HG03457 (cell line): ENCODE data around the gene SCLY.

ENCODE experiments used
- ATAC-seq: cut with Tn5 transposase; IDR thresholded peaks from one replicate; pipeline ENCODE4 v1.9.1; 2021; ENCODE audit warnings: moderate number of reproducible peaks; ENCODE audit not compliant: unreplicated experiment

Gene SCLY

DNA sequence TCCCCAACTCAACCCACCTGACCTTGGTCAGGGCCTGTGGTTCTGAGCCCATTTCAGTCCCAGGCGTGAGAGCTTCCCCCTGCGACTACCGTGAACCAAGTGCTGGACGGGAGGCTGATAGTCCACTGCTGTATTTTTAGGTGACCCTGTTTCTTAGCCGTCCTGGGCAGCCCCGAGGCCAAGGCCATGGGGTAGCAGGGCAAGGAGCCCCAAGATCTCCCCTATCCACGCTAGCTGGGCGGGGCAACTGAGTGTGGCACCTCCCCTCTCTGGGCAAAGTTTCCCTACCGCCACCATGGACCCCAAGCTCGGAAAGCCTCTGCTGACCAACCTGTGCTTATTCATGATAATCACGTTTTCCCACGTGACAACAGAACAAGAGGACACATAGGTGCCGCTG, 77.1 kb downstream of the SCLY start:
- ATAC-seq: no peak

DNA sequence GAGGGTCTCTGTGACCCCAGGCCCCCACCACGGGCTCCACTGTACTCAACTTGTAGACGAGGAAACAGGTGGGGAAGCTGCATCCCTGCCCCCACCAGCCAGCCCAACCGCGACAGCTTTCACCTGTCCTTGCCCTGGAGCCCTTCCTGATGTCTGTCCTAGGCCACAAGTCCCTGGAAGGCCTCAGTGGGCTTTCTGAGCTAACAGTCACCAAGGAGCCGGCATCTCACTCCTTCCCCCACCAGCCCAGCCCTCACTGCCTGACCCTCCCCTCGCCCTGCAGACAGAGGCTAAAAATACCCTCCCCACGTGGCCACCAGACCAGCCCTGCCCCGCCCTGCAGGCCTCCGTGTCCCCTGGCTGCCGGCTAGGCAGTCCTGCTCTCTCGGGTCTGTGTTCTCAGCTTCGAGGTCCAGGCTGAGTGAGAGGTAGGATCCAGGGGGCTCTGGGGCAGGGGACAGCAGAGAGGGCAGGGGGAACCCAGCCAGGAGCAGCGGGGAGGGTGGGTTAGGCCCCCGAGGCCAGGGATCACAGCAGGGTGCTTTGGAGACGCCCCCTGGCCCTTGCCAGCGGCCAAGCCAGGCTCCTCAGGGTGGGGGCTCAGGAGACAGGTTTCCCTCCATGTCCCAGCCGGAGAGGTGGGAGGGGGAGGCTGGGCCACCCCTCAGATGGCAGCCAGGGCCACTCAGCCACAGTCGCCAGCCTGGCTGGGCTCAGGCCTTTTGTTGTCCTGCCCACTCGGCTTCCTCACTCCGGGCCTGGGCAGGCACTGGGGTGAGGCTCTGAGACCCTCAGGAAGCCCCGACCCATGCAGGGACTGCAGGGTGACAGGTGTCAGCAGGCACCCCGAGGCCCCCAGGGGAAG, 77.8 kb downstream of the SCLY start, which contains the start of gene KLHL30:
KLHL30 (plus strand) TSS at position 338 of the 865 bp plus-strand sequence. CDS start 2,087 bp downstream, outside the sequence.
- ATAC-seq: no peak

DNA sequence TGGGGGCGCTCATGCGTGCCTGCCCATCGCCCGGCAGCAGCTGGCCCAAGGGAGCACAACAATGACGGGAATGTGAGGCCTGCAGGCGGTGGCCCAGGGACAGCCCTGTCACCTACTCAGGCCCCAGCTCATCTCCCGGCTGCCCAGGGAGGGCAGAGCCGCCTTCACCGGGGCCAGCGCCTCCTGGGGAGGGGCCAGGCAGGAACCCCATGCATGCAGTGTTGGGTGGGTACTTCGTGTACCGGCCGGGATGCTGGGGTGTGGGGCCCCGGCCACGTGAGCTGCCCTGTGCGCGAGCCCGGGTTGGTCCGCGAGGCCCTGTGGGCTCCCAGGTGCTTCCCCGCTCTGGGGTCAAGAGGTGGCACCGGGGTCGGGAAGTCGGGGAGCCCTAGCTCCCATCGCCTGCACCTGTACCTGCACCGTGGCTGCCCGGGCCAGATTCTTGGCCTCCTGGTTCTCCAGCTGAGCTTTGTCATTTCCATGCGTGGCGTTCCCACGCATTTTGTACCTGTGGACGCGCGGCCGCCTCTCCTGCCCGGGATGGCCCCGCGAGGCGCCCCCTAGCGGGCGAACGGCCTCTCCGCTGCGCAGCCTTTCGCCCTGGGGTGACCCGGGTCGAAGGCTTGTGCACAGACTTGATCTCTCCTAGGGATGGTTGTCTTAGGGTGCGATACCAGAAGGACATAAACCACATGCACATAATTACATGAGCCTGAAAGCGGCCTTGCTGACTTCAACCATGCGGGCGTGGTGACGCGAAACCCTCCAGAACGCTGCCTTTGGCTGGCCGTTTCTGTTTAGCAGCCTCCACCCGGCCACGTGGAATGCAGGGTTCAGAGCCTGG, 78.6 kb downstream of the SCLY start:
- no peak for ATAC-seq

DNA sequence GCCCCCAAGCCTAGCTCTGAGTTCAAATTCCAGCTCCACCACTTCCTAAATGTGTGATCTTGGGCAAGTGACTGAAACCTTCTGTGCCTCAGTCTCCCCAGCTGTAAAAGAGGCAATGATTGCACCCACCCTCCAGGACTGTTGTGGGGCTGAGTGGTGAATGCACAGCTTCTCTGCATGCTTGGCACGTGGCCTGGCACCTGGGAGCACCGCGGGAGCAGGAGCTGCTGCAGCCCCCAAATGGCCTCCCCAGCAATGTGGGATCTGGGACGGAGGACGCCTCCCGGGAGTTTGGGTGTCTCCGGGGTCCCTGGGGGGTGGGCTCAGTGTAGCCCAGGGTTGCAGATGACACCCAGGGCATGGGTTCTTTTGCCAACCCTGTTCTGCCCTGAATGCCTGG, 79.2 kb downstream of the SCLY start:
- no peak for ATAC-seq

DNA sequence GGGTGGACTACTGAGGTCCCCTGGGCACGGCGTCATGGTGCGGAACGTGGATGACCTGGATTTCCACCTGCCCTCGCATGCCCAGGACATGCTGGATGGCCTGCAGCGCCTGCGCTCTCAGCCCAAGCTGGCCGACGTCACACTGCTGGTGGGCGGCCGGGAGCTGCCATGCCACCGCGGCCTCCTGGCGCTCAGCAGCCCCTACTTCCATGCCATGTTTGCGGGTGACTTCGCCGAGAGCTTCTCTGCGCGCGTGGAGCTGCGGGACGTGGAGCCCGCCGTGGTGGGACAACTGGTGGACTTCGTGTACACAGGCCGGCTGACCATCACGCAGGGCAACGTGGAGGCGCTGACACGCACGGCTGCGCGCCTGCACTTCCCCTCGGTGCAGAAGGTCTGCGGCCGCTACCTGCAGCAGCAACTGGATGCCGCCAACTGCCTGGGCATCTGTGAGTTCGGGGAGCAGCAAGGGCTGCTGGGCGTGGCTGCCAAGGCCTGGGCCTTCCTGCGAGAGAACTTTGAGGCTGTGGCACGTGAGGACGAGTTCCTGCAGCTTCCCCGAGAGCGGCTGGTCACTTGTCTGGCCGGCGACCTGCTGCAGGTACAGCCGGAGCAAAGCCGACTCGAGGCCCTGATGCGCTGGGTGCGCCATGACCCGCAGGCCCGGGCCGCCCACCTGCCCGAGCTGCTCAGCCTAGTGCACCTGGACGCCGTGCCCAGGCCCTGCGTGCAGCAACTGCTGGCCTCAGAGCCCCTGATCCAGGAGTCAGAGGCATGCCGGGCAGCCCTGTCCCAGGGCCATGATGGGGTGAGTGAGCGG, 80.1 kb downstream of the SCLY start:
- ATAC-seq: no peak

DNA sequence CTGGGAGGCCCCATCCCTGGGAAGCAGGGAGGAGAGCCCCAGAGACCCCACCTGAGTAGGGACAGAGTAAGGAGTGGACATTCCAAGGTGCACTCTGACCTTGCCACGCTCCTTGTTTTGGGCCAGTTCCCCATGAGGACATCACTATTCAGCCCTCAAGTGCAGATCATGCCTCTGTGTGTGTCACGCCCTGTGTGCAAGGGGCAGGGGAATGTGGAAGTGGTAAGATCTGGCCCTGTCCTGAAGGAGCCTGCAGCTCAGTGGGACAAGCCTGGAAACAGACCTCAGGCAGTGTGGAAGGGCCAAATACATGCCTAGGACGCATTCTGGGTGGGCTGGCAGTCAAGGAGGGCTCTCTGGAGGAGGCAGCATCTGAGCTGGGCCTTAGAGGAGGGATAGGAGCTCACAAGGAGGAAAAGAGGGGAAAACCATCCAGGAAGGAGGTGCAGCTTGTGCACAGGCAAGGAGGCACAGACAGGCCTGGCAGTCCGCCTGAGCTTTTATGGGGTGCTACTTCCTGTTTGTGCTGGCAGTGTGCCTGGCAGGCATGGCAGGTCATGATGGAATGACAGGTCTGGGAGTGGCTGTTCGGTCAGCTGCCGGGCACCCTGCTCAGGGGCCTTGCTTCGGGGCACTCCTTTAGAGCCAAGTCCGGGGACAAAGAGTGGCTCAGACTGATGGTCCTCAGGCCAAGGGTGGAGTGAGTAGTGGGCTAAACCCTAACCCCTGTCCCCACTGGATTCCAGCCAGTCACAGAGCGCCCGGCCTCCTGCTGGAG, 80.9 kb downstream of the SCLY start:
- ATAC-seq: no peak

- ATAC-seq: no peak
Observed at GRCh38 chr2:238142382-238143205, 81.8 kb downstream of the SCLY start.

- ATAC-seq: no peak
Observed at GRCh38 chr2:238143239-238143951, 82.6 kb downstream of the SCLY start.

DNA sequence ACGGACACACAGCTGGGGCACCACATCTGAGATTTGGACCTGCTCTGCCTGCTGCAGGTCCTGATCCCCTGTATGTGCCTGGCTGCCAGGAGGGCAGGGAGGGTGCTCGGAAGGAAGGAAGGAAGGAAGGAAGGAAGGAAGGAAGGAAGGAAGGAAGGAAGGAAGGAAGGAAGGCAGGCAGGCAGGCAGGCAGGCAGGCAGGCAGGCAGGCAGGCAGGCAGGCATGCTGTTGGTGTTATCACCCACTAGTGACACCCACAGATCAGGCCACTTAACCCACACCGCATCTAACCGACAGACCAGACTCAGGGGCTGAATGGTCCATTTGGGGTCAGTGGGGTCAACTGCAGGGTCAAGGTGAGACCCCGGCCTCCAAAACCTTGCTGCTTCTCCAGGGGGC, 83.5 kb downstream of the SCLY start:
- ATAC-seq: no peak

GRCh38 chr2:238145046-238145445, 84.2 kb downstream of the SCLY start:
- ATAC-seq: no peak

GRCh38 chr2:238145851-238146250, 85.0 kb downstream of the SCLY start:
- no peak for ATAC-seq

- no peak for ATAC-seq
Observed at GRCh38 chr2:238146884-238147544, 86.2 kb downstream of the SCLY start.

DNA sequence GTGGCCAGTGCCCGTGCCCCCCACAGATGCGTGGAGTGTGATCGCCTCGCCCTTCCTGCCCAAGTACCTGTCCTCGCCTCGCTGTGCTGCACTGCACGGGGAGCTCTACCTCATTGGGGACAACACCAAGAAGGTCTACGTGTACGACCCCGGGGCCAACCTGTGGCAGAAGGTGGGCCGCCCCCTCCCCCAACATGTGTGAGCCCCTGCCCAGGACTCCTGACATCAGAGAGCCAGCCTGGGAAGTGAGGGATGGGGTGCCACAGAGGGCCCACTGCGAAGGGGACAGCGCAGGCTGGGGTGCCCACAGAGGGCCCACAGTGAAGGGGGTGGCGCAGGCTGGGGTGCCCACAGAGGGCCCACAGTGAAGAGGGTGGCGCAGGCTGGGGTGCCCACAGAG, 88.2 kb downstream of the SCLY start:
- ATAC-seq: no peak
